ENCODE data around the gene DYRK1A.
"Not testable (repeated sequence)": the region's sequence is repeated elsewhere in the genome, so short reads cannot be mapped to it uniquely, and the experiment has no call there.

DYRK1A gene

DNA sequence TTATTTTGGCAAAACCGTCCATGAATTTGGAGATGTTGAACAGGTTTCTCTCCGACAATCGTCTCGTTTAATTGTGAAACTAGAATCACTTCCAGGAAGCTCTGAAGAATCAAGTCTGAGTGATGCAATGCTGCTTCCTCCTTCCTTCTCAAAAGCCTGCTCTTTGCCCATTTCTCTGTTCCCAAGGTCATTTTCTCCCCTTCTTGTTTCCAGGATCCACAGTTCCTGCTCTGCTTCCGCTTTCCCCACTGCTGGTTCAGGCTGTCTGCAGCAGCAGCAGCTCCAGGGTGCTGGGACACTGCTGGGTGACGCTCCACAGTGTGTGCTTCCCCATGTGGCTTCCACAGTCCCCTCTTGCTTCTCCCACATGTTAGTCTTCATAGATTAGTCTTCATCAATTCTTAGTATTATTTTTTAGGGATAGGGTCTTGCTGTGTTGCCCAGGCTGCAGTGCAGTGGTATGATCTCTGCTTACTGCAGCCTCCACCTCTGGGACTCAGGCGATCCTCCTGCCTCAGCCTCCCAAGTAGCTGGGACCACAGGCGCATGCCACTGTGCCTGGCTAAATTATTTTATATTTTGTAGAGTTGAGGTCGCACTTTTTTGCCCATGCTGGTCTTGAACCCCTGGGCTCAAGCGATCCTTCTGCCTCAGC is 156.2 kb downstream of the DYRK1A start:
- in situ Hi-C loops (cut with MboI; ENCODE audit: low sequenced_read_pairs), result no loop called here

DNA sequence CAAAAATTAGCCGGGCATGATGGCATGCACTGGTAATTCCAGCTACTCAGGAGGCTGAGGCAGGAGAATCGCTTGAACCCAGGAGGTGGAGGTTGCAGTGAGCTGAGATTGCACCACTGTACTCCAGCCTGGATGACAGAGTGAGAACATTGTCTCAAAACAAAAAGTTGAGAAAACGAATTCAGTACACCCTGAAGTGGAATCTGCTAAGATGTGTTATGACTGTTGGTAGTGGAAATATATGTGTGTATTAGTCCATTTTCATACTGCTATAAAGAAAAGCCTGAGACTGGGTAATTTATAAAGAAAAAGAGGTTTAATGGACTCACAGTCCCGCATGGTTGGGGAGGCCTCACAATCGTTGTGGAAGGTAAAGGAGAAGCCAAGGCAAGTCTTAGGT is 158.4 kb downstream of the DYRK1A start:
- in situ Hi-C loops (cut with MboI; ENCODE audit: low sequenced_read_pairs), result not testable (repeated sequence)

DNA sequence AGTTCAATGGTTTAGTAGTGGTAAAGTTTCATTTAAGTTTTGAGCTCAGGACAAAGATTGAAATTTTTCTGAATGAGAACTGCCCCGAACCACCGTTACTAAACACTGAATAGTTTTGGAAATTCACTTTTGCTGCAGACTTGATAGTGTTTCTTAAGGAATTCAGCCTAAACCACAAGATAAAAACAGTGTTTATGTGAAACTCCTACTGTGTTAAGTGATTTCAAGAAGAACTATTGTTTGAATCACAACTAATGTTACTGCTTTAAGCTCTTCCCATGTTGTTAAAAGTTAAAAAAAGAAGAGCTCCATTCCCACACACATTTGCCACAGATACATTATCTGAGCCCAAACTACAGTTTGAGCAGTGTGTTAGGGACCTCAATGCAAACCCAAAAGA is 159.2 kb downstream of the DYRK1A start:
- in situ Hi-C loops (cut with MboI; ENCODE audit: low sequenced_read_pairs), result no loop called here

DNA sequence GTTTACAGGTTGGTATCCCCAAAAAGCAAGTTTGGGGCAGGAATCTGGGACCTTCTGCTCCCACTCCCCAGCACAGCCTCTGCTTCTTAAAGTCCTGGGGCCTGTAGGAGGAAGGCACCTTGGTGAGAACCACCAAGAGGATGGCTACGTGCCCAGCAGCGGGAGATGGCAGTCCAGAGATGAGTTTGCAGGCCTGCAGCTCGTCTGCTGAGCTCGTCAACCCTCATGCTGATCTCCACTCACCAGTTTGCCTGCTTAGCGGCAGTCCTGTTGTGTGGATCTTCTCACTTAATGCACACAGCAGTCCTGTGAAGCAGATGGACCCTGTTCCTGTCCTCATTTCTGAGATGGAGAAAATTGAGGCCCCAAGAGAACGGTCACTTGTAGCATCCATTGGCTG is 160.5 kb downstream of the DYRK1A start:
- in situ Hi-C loops (cut with MboI; ENCODE audit: low sequenced_read_pairs), result no loop called here

DNA sequence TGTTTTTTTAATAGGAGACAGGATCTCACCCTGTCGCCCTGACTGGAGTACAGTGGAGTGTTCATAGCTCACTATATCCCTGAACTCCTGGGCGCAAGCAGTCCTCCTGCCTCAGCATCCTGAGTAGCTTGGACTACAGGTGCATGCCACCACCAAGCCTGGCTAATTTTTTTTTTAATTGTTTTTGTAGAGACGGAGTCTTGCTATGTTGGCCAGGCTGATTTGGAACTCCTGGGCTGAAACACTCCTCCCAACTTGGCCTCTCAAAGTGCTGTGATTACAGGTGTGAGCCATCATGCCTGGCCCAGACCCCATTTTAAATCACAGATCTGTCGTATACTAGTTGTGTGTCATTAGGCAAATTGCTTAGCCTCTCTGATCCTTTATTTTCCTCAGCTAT is 161.1 kb downstream of the DYRK1A start:
- in situ Hi-C loops (cut with MboI; ENCODE audit: low sequenced_read_pairs), result no loop called here

DNA sequence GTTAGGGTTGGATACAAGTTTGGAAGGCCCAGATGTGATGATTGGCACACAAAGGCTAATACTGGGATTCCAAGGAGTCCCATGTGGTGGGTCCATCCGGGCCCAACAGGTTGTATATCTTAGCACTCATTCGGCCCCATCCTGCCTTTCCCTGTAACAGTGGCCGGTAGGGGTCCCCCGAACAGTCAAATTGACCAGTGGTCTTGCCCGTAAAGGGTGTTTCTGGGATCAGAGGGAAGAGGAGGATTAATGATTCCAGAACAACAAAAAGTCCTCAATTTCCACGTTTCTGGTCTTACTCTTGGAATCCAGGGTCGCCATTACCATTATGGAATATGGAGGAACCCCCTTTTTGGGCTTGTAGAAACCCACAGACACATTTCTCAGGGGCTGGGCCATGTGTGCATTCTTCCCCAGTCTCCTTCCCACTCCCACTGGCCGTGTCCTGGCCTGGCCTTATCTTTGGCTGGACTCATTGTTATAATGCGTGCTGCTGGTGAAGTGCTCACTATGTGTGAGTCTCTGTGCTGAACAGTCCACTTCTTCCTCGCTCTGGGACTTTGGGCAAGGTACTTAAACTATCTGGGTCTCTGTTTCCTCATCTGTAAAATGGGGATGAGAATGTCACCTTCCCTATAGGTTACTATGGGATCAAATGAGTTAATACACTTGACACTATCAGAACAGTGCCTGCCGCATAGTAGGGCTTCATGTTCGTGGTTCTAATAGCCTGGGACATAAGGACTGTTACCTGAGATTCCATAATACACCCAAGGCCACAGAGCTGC is 161.8 kb downstream of the DYRK1A start:
- in situ Hi-C loops (cut with MboI; ENCODE audit: low sequenced_read_pairs), result no loop called here

DNA sequence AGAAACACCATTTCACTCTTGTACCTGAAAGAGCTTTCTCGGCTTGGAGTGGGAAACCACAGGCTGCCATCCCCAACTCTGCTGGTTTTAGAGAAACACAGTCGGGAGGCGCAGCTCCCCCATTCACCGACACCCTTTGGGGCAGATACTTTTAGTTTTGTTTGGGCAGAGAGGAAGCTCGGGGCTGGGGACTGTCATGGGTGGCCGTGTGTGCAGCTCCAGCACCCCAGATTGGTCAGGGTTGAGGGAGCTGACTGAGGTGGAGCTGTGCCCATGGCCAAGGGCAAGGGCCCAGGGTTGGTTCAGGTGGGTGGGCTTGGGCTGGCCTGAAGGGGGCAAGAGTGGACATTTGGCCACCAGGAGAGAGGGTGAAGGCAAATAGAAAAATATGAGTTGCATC is 163.1 kb downstream of the DYRK1A start:
- in situ Hi-C loops (cut with MboI; ENCODE audit: low sequenced_read_pairs), result no loop called here

DNA sequence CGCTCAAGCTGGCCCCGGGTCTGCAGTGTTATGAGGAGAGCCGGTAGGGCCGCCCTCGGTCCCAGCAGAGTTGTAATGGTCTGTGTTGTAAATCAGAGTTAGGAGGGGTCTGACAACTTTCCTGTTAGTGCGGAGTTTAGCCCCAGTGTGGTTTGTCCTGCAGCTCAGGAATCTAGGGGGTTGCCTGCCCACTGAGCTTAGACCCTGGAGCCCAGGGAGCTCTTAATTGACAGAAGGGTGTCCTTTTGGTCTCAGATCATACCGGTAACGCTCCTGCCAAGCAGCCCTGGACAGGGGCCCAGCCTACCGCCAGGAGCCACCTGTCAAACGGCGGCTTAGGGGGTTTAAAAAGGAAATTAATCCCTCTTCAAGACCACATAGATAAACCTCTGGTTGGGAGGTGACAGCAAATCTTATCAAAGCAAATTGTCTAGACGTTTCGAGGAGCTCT is 164.4 kb downstream of the DYRK1A start:
- in situ Hi-C loops (cut with MboI; ENCODE audit: low sequenced_read_pairs), result no loop called here

DNA sequence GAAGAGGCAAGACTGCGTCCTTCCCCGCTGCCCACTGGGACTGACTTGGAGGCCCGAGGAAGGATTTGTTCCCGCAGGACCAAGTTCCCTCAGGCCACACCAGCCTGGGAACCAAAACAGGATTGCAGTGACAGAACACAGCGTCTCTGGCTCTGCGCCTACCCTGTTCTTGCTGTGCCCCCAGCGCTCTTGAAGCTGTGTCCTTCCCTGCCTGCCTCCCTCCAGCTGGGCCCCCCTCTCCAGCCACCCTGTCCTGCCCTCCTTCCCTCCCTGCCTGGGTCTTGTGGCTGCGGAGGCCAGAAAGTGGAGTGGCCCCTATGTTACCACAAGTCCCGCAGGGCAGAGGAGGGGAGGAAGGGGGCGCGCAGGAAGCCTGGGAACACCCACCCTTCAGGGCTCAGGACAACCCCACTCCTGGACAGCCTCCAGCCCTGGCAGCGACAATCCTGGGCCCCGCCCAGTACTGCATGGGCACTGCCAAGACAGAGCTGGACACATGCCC is 164.9 kb downstream of the DYRK1A start:
- in situ Hi-C loops (cut with MboI; ENCODE audit: low sequenced_read_pairs), result no loop called here

DNA sequence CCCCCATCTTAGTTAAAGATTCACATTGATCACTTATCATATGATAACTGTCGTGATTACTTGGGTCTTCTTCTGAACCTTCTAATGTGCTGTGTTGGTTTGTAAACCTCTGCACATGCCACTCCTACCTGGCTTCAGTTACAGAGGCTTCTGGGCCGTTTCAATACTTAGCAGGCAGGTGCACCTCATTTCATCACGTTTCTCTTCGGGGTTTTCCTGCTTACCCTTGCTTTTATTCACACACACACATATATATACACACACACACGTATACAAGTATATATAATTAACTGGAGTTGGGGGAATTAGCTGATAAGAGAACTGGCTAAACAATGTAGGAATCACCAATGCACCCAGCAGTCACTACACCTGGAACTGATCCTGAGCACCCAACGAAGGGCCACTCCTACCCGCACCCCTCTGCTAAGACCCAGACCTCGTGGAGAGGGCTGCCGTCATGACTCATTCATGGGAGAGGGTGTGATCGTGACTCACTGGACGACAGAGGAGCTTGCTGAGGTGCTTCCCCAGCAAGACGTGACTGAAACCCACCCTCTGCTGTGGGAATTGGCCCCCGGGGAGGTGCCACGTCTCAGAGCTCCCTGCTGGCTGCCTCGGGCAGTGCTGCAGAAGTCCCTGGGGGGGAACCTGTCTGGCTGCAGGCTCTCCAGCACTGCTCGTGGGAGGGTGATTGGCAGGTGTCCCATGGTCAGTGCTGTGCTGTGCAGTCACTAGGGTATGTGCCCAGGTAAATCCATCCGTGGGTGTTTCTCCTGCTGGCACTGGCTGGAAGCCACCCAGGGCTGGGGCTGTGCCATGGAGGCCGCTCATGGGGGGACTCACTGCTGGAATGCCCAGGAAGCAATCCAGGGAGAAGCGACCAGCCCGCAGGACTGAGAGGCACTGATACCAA is 166.6 kb downstream of the DYRK1A start:
- in situ Hi-C loops (cut with MboI; ENCODE audit: low sequenced_read_pairs), result no loop called here

DNA sequence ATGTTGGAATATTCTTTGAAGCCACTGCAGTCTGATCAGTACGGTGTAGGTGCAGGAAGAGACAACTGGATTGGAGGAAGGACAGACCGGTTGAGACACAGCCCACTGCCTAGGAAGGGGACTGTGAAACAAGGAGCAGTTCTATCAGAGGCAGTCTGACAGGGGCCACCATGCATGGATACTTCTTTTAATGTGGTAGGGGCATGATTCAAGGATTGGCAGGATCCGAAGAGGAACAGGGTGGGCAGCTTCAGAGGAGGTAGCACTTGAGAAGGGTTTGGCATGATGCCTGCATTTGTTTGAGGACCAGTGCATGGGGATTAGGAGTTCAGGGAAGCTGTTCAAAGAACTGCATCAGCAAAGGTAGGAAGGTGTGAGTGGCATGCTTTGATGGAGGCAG is 167.9 kb downstream of the DYRK1A start:
- in situ Hi-C loops (cut with MboI; ENCODE audit: low sequenced_read_pairs), result no loop called here

DNA sequence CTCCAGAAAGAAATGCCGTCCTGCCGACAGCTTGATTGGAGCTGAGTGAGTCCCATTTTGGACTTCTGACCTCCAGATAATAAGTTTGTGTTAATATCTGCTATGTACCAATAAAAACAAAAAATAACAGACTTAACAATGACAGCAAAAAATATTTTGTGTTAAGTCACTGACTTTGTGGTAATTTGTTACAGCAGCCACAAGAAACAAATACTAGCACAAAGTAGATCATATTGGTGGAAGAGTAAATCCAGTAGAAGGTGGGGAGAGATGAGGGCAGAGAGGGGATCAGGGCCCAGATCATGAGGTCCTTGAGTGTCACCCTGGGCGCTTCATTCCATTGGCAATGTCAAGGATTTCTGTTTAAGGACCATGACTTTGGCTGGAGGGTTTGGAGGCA is 168.6 kb downstream of the DYRK1A start:
- in situ Hi-C loops (cut with MboI; ENCODE audit: low sequenced_read_pairs), result no loop called here

DNA sequence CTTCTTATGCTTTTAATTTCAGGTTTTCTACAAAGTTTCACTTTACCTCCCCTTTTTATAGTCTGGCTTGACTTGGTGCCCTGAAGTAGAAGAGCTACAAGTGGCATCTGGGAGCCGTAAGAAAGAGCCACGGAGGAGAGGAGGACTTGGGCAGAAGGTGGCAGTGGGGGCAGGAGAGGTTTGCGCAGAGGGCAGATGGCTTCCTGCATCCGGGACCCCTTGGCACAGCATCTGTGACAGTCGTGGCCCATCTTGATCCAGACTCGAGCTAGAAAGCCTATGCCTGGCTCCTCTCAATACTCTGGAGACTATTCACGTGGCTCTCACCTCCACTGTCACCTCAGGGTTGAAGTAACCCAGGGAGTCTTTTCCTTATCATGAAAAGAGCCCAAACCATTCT is 169.1 kb downstream of the DYRK1A start:
- in situ Hi-C loops (cut with MboI; ENCODE audit: low sequenced_read_pairs), result no loop called here

DNA sequence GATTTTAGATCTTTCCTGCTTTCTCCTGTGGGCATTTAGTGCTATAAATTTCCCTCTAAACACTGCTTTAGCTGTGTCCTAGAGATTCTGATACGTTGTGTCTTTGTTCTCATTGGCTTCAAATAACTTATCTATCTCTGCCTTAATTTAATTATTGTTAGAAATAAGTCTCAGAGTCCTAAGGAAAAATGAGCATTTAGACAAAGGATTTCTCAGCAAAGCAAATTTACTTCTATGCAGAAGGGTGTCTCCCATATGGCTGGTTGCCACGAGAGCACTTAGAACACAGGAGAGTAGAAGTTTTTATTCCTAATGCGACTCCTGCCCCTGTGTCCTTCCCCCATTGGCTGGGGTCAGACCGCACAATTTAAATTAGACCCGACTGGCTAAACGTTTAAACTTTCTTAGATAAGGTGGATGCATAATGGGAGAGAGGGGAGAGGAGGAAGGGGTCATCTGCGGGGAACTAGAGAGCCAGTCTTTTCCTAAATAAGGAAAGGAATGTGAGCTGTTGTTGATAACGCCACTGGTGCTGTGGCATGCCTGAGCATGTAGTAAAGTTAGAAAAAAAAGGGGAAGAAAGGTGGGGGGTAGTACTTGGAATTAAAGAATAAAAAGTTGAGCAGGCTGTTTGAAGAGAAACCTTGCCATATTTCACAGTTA is 170.2 kb downstream of the DYRK1A start:
- in situ Hi-C loops (cut with MboI; ENCODE audit: low sequenced_read_pairs), result no loop called here

DNA sequence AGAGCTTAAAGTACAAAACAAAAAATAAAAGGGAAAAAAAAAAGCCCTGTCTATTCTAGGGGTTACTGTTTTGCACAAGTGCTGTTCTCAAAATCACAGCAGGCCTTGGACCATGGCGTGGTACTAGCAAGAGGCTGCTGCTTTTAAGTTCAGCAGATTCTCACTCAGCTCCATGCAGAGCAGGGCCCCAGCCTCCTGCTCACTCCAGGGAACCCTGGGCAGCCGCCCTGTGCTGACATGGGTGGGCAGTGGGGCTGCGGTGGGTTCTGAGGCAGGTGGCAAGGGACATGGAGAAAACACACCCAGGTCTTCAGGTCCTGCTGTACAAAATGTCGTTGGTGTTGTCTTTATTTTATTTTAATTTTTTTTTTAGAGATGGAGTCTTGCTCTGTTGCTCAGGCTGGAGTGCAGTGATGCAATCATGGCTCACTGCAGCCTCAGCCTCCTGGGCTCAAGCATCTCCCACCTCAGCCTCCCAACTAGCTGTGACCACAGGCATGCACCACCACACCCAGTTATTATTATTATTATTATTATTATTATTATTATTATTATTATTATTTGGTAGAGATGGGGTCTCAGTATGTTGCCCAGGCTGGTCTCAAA is 170.9 kb downstream of the DYRK1A start:
- in situ Hi-C loops (cut with MboI; ENCODE audit: low sequenced_read_pairs), result no loop called here

DNA sequence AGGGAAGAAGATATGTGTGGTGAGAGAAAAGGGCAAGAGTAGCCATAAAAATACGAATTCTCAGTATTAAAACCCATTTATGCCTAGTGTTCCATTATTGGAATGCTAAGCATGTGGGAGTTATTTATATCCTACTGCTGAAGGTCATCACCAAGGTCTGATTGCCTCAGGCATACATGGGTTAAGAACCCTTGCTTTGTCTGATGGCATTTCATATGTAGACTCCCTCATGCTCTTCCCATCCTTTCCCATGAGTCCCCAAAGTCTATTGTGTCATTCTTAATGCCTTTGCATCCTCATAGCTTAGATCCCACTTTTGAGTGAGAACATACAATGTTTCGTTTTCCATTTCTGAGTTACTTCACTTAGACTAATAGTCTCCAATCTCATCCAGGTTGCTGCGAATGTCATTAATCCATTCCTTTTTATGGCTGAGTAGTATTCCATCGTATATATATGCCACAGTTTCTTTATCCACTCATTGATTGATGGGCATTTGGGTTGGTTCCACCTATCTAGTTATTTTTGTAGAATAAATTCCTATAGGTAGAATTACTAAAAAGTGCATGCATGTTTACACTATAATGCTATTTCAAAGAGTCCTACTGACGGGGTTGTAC is 172.5 kb downstream of the DYRK1A start:
- in situ Hi-C loops (cut with MboI; ENCODE audit: low sequenced_read_pairs), result no loop called here

DNA sequence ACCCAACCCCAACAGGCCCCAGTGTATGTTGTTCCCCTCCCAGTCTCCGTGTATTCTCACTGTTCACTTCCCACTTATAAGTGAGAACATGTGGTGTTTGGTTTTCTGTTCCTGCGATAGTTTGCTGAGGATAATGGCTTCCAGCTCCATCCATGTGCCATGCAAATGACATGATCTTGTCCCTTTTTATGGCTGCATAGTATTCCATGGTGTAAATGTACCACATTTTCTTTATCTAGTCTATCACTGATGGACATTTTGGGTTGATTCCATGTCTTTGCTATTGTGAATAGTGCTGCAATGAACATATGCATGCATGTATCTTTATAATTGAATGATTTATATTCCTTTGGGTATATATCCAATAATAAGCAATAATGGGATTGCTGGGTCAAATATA is 174.6 kb downstream of the DYRK1A start:
- in situ Hi-C loops (cut with MboI; ENCODE audit: low sequenced_read_pairs), result not testable (repeated sequence)

DNA sequence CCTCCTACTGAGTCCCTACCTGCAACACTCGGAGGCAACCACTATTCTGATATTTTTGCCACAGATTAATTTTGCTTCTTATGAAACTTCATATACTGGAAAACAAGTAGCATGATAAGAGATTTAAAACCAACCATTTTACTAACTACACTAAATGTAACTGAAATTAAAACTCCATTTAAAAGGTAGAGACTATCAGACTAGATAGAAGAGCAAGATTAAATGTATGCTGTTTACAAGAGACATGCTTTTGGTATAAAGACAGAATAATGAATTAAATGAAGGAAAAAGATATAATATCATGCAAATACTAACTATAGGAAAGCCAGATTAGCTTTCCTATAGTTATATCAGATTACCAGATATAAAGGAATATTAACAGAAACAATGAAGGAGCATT is 175.9 kb downstream of the DYRK1A start:
- in situ Hi-C loops (cut with MboI; ENCODE audit: low sequenced_read_pairs), result no loop called here

DNA sequence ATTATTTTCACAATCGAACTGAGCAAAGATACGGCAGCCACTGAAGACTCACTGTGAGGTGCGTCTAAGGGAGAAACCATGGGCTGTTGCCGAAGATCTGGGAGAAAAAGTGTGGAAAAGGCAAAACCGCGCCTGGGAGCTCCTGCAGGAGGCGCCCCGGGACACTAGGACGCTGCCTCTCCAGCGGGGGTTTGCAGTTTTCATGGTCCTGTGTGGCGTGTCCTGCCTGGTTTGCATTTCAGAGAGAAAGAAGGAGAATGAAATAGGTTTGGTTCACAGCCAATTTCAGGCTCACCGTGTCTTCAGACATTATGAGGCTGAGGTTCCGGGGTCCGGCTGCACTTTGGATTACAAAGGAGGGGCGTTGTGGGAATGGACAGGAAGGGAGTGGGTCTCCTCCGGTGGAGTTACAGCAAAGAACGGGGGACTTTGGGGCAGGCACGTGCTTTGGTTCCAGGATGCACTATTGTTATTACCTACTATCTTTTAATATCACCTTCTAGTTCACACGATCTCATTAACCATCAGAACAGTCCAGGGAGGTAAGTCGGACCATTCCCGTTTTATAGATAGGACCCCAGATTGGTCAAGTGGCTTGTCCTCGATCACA is 179.8 kb downstream of the DYRK1A start:
- in situ Hi-C loops (cut with MboI; ENCODE audit: low sequenced_read_pairs), result no loop called here
